OCI-LY1 (cell line): ENCODE data around the gene B4GALT5.
"Not testable (repeated sequence)": the region's sequence is repeated elsewhere in the genome, so short reads cannot be mapped to it uniquely, and the experiment has no call there.

Experiments
- CTCF ChIP-seq: fragments of 200-600 bp; sonication (generic), shearing (Covaris generic); IDR thresholded peaks from 2 replicates; pipeline ENCODE4 v1.5.1; 2017; ENCODE audit warnings: mild to moderate bottlenecking, antibody characterized with exemption, low read length, moderate library complexity, mixed read lengths
- EZH2 ChIP-seq: fragments of 200-600 bp; sonication (generic), shearing (Covaris generic); IDR thresholded peaks from 2 replicates; pipeline ENCODE4 v1.8.0; 2017; ENCODE audit warnings: borderline replicate concordance, mixed run types, mild to moderate bottlenecking, antibody characterized with exemption, low read length, moderate library complexity, mixed read lengths

- not testable (repeated sequence) for TF ChIP-seq CTCF, EZH2
Observed at GRCh38 chr20:49725224-49725606, 11.5 kb upstream of the B4GALT5 start.
